GM18505 (cell line): ENCODE measurements around the gene CALHM1.

Experiments
- ATAC-seq: cut with Tn5 transposase; IDR thresholded peaks from one replicate; pipeline ENCODE4 v1.9.1; 2021; ENCODE audit not compliant: unreplicated experiment
- POLR2A ChIP-seq: IDR thresholded peaks from 4 replicates; pipeline ENCODE4 v1.6.1; 2011; ENCODE audit warnings: borderline replicate concordance; ENCODE audit not compliant: insufficient read depth, insufficient read length; ENCODE audit errors: extremely low read depth

The CALHM1 gene

DNA sequence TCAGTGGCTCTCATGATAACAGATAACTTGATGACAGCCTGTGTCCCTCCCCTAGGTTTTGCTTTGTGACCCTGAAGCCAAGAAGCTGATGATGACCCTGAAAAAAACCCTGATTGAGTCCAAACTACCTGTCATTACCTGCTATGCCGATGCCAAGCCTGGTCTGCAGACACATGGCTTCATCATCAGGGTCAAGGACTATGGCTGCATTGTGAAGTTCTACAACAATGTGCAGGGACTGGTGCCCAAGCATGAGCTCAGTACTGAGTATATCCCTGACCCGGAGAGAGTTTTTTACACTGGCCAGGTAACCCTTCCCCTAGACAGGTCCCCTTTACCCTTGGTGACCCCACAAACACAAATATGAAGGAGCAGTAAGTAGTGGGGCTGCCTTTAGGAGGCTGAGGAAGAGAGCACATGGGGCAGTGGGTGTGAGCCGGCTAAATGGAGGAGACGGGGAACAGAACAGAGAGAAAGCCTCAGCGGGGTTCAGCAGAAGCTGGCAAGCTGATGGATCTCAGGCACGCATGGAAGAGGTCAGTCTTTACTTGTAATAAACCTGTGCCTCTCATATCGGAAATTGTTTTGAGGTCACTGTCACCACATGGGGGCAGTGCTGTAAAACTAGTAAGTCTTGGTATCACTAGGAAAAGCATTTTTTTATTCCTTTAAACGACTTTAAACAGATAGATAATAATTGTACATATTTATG lies 42.1 kb downstream of the CALHM1 start:
- no peak for ATAC-seq
- no peak for TF ChIP-seq POLR2A

DNA sequence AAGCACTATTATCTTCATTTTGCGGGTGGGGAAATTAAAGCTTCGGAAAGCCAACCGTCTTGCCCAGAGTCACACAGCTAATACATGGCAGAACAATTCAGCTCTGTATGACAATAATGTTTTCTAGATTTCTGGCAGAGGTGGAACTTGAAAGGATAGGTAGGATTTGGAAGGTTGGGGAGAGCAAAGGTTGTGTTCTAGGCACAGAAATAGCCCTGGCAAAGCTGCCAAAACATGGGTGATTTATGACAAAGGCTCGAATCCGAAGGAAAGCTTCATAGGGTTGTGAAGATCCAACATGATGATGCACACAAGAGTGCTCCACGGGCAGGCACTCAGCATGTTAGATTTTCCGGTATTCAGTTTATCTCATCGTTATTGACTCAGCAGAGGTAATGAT lies 43.1 kb downstream of the CALHM1 start:
- no peak for TF ChIP-seq POLR2A

DNA sequence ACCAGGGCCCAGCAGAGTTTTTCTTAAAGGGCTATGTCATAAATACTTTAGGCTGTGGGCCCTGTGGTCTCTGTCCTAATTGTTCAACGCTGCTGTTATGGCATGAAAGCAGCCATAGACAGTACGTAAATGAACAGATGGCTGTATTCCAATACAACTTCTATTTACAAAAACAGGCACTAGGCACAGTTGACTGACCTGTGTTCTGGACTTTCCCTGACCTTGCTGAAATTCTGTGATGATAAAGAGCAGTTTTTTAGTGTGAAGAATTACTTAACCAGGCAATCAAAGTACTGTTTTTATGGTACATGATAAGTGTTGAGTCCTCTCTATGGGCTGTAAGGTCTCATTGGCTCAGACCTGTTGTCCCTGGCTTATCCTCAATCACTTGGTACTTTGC lies 45.1 kb downstream of the CALHM1 start:
- no peak for TF ChIP-seq POLR2A

More for the DNA sequence above, 43.1 kb downstream of the CALHM1 start:
- no peak for ATAC-seq

More for the DNA sequence above, 45.1 kb downstream of the CALHM1 start:
- no peak for ATAC-seq
